ENCODE data around the gene MYL7. TPM values are rescaled to one million over a fixed set of nuclear protein-coding genes. Genes with fewer than 3 reads are reported as not detected.

The MYL7 gene
- polyA plus RNA-seq, 1 of the 3 experiments (the other 2 are of a cell fraction) = not detected

DNA sequence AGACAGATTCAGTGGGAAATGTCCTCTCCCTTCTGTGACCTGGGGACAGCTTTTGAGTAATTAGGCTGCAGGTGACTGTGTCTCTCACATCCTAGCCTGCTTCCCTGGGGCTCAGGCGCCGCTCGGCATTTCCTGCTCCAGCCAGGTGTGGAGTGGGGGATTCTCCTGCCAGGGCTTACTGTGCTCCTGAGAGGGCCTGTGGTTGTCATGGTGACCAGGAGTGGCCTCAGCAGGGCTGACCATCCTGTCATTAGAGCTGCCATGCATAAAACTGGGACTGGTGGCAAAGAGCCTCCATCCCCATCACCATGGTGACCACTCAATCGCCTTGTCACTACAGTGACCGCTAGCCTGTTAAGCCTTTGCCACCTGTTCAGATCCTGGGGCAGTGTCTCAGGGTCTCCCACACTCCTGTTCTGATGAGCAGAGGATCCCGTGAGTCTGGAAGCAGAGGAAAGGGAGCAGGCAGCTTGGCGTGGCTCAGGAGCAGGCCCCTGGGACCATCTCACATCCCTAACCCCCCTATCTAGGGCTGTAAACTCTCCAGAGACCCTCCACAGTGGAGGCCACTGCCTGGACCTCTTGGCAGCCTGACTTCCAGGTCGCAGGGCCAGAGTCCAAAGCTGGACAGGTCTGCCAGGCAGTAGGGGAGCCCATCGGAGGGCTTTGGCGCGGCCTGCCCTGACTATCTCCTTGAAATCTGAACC, 48.3 kb upstream of the MYL7 start, which contains the start of gene GCK:
Gene GCK (minus strand): TSS at position 154 of the 707 bp plus-strand sequence. CDS start 486 bp downstream, outside the sequence.
- Histone ChIP-seq H3K9ac (no peak within 1 kb of the TSS), H3K36me3 (replicated peaks in 1 of 2; ENCODE audit: control insufficient read depth in 1 of 2, insufficient read depth in 2 of 2, low read length in 1 of 2) (no peaks in the 10 kb centered on the region), H3K79me2 (ENCODE audit: insufficient read depth) (no peaks in the 10 kb centered on the region), H3K4me2 (no peak within 1 kb of the TSS), H3K9me3 (no peaks in the 10 kb centered on the region), H2AFZ (ENCODE audit: low read depth) (no peak within 1 kb of the TSS), H3F3A (replicated peaks; ENCODE audit: insufficient read depth) (peaks cover 4% of the 10 kb centered on the region), H3K27me3 (ENCODE audit: insufficient read depth) (no peaks in the 10 kb centered on the region), H4K20me1 (ENCODE audit: insufficient read depth) (no peaks in the 10 kb centered on the region), H3K4me3 (ENCODE audit: low read depth in 2 of 2, low read length in 1 of 2) (no peak within 1 kb of the TSS), H3K4me1 (ENCODE audit: control insufficient read depth in 1 of 2, insufficient read depth in 2 of 2, low read depth in 1 of 2, low read length in 1 of 2) (peaks cover 0 to 8% of the 10 kb centered on the region in 2 experiments; a peak in 2 of 4 replicates), H3K27ac (ENCODE audit: low read depth in 2 of 2, low read length in 1 of 2) (no peak within 1 kb of the TSS), H3K9me2 (no peaks in the 10 kb centered on the region)
- whole genome bisulfite sequencing (ENCODE audit: low lambda C conversion rate) = 78% methylated on average over 8 of the region's 11 CpGs
- ChIA-PET POLR2A (no interaction called here), CTCF (interaction anchor here (0.6 to 1.6 kb wide), 5 partner anchors 44 to 117 kb away, joined by 3 to 5 read pairs (median 3); no protein-coding TSS in a partner anchor)
- no peak for TF ChIP-seq JUND (IDR thresholded peaks at IDR 0.05)
- TF ChIP-seq USF1 (IDR thresholded peaks at IDR 0.05; ENCODE audit: borderline replicate concordance, low read depth) = no peak
- TF ChIP-seq RCOR1 (IDR thresholded peaks at IDR 0.05; ENCODE audit: low read length) = no peak
- no peak for TF ChIP-seq RAD21 (IDR thresholded peaks at IDR 0.05; ENCODE audit: low read length)
- TF ChIP-seq, protein P1, sequence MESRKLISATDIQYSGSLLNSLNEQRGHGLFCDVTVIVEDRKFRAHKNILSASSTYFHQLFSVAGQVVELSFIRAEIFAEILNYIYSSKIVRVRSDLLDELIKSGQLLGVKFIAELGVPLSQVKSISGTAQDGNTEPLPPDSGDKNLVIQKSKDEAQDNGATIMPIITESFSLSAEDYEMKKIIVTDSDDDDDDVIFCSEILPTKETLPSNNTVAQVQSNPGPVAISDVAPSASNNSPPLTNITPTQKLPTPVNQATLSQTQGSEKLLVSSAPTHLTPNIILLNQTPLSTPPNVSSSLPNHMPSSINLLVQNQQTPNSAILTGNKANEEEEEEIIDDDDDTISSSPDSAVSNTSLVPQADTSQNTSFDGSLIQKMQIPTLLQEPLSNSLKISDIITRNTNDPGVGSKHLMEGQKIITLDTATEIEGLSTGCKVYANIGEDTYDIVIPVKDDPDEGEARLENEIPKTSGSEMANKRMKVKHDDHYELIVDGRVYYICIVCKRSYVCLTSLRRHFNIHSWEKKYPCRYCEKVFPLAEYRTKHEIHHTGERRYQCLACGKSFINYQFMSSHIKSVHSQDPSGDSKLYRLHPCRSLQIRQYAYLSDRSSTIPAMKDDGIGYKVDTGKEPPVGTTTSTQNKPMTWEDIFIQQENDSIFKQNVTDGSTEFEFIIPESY (IDR thresholded peaks at IDR 0.05; ENCODE audit: borderline replicate concordance, low read depth) = no peak
- no peak for TF ChIP-seq NRF1 (IDR thresholded peaks at IDR 0.05; ENCODE audit: low read depth, low read length)
- TF ChIP-seq MXI1 (IDR thresholded peaks at IDR 0.05; ENCODE audit: low read depth, low read length) = no peak
- no peak for TF ChIP-seq ELF1 (IDR thresholded peaks at IDR 0.05)
- no peak for TF ChIP-seq TAF1 (IDR thresholded peaks at IDR 0.05; ENCODE audit: borderline replicate concordance, low read depth, low read length)
- no peak for TF ChIP-seq TCF12 (IDR thresholded peaks at IDR 0.05)
- TF ChIP-seq SIN3A (IDR thresholded peaks at IDR 0.05; ENCODE audit: borderline replicate concordance, low read depth, low read length) = no peak
- no peak for TF ChIP-seq NFIC (IDR thresholded peaks at IDR 0.05; ENCODE audit: borderline replicate concordance)
- no peak for DNase-seq

- H3K4me3 ChIP-seq (ENCODE audit: low read depth in 2 of 2, low read length in 1 of 2) = no peak overlapping the region
- H3K36me3 ChIP-seq (replicated peaks in 1 of 2; ENCODE audit: control insufficient read depth in 1 of 2, insufficient read depth in 2 of 2, low read length in 1 of 2) = no peaks in the 10 kb centered on the region
- TF ChIP-seq GABPA (IDR thresholded peaks at IDR 0.05; ENCODE audit: low read depth) = no peak
- TF ChIP-seq EP300 (IDR thresholded peaks at IDR 0.05; ENCODE audit: borderline replicate concordance in 1 of 2, low read depth in 1 of 2, low read length in 1 of 2) = no peak
- TF ChIP-seq RCOR1 (IDR thresholded peaks at IDR 0.05; ENCODE audit: low read length) = no peak
- no peak for TF ChIP-seq TCF12 (IDR thresholded peaks at IDR 0.05)
- no peak for TF ChIP-seq FOXJ3 (CRISPR knock-in tag; IDR thresholded peaks at IDR 0.05)
- no peak for TF ChIP-seq RFX5 (IDR thresholded peaks at IDR 0.05; ENCODE audit: low read length)
- TF ChIP-seq, protein P2, sequence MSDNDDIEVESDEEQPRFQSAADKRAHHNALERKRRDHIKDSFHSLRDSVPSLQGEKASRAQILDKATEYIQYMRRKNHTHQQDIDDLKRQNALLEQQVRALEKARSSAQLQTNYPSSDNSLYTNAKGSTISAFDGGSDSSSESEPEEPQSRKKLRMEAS (IDR thresholded peaks at IDR 0.05; ENCODE audit: low read depth) = no peak
- TF ChIP-seq SIN3A (IDR thresholded peaks at IDR 0.05; ENCODE audit: borderline replicate concordance, low read depth, low read length) = no peak
- TF ChIP-seq FOSL2 (IDR thresholded peaks at IDR 0.05; ENCODE audit: borderline replicate concordance, low read depth) = no peak
- no peak for TF ChIP-seq YY1 (IDR thresholded peaks at IDR 0.05; ENCODE audit: low read depth)
- no peak overlapping the region for H3K4me2 ChIP-seq
- H3F3A ChIP-seq (replicated peaks; ENCODE audit: insufficient read depth) = peaks cover 4% of the 10 kb centered on the region
- H3K9me2 ChIP-seq = no peaks in the 10 kb centered on the region
- ChIA-PET POLR2A (no interaction called here), CTCF (interaction anchor here (0.6 to 1.5 kb wide), 2 partner anchors 44 to 116 kb away, joined by 3 to 5 read pairs; no protein-coding TSS in a partner anchor)
- H3K27ac ChIP-seq (ENCODE audit: low read depth in 2 of 2, low read length in 1 of 2) = no peak overlapping the region
- H4K20me1 ChIP-seq (ENCODE audit: insufficient read depth) = no peaks in the 10 kb centered on the region
- no peaks in the 10 kb centered on the region for H3K27me3 ChIP-seq (ENCODE audit: insufficient read depth)
- no peak overlapping the region for H3K9ac ChIP-seq
- no peaks in the 10 kb centered on the region for H3K79me2 ChIP-seq (ENCODE audit: insufficient read depth)
- peaks cover 0 to 11% of the 10 kb centered on the region in 2 experiments; a peak in 2 of 4 replicates for H3K4me1 ChIP-seq (ENCODE audit: control insufficient read depth in 1 of 2, insufficient read depth in 2 of 2, low read depth in 1 of 2, low read length in 1 of 2)
- no peaks in the 10 kb centered on the region for H3K9me3 ChIP-seq
- no peak overlapping the region for H2AFZ ChIP-seq (ENCODE audit: low read depth)
- WGBS (ENCODE audit: low lambda C conversion rate) = 71% methylated on average over 14 of the region's 16 CpGs
- DNase-seq = no peak
Measured at GRCh38 chr7:44188480-44189225, 47.5 kb upstream of the MYL7 start.
